ENCODE measurements around the gene DYNLT4.

- TF ChIP-seq CTCF (IDR thresholded peaks at IDR 0.05; ENCODE audit: poor library complexity) (no peak), EZH2phosphoT487 (IDR thresholded peaks at IDR 0.05; ENCODE audit: low read depth, severe bottlenecking, unreplicated experiment) (no peak)
These were observed 42.5 kb upstream of the DYNLT4 start for GRCh38 chr1:44849575-44850132.
